Nephron progenitor cell (in vitro differentiated cells): ENCODE measurements around the gene ERICH2.

Source experiments
- DNase-seq: peaks from one replicate; pipeline ENCODE4 v3.0.0; 2021
- H3K27ac Mint-ChIP-seq: 2 replicates; pipeline ENCODE4 v1.8.0; 2021; ENCODE audit warnings: mild to moderate bottlenecking, moderate library complexity, mixed read lengths
- H3K27me3 Mint-ChIP-seq: 2 replicates; pipeline ENCODE4 v1.8.0; 2021; ENCODE audit warnings: mild to moderate bottlenecking, low read depth, mixed read lengths; ENCODE audit not compliant: poor library complexity
- H3K36me3 Mint-ChIP-seq: 2 replicates; pipeline ENCODE4 v1.8.0; 2021; ENCODE audit warnings: low read depth, mixed read lengths
- H3K4me1 Mint-ChIP-seq: 2 replicates; pipeline ENCODE4 v1.8.0; 2021; ENCODE audit warnings: mixed read lengths
- H3K4me3 Mint-ChIP-seq: 2 replicates; pipeline ENCODE4 v1.8.0; 2021; ENCODE audit warnings: mild to moderate bottlenecking, moderate library complexity, mixed read lengths
- H3K9me3 Mint-ChIP-seq: 2 replicates; pipeline ENCODE4 v1.8.0; 2021; ENCODE audit warnings: mild to moderate bottlenecking, moderate library complexity, mixed read lengths
- TF ChIP-seq, protein P1 (sequence below): fragments of 200-600 bp; sonication (generic); IDR thresholded peaks from 2 replicates; pipeline ENCODE4 v1.5.0; 2021; ENCODE audit warnings: antibody characterized with exemption

Gene ERICH2

DNA sequence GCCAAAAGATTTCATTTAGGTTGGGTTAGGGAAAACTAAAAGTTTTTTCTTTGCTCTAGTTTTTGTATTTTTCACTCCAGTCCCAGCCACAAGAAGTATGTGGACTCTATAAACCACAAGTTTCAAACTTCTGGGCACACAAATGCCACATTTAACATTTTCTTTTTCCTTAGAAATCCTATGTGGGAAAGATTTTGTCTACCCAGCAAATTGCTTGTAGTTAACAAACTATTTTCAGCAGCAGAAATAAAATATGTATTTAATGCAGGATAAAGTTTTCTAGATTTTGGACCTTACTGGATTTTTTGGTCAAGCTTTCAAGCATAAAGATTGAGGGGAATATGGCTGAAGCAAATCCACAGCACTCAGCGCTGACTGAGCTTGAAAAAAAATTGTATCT, 9.1 kb downstream of the ERICH2 start:
- no peaks in the 10 kb centered on the region for H3K36me3 Mint-ChIP-seq
- no peak overlapping the region for H3K4me3 Mint-ChIP-seq
- no peaks in the 10 kb centered on the region for H3K4me1 Mint-ChIP-seq
- no peak for DNase-seq
- H3K27me3 Mint-ChIP-seq, result no peaks in the 10 kb centered on the region
- H3K27ac Mint-ChIP-seq, result no peak overlapping the region
- no peaks in the 10 kb centered on the region for H3K9me3 Mint-ChIP-seq
- TF ChIP-seq, protein P1, sequence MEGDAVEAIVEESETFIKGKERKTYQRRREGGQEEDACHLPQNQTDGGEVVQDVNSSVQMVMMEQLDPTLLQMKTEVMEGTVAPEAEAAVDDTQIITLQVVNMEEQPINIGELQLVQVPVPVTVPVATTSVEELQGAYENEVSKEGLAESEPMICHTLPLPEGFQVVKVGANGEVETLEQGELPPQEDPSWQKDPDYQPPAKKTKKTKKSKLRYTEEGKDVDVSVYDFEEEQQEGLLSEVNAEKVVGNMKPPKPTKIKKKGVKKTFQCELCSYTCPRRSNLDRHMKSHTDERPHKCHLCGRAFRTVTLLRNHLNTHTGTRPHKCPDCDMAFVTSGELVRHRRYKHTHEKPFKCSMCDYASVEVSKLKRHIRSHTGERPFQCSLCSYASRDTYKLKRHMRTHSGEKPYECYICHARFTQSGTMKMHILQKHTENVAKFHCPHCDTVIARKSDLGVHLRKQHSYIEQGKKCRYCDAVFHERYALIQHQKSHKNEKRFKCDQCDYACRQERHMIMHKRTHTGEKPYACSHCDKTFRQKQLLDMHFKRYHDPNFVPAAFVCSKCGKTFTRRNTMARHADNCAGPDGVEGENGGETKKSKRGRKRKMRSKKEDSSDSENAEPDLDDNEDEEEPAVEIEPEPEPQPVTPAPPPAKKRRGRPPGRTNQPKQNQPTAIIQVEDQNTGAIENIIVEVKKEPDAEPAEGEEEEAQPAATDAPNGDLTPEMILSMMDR, result no peak

DNA sequence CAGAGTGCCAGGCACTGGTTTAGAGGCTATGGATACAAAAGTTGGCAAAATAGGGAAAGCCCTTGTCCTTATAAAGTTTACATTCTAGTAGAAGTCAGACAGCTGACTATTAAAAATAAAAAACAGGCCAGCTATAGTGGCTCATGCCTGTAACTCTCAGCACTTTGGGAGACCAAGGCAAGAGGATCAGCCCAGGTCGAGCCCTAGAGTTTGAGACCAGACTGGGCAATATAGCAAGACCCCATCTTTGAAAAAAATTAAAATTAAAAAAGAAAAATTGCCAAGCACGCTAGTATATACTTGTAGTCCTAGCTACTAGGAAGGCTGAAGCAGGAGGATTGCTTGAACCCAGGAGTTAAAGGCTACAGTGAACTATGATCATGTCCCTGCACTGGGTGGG, 12.5 kb downstream of the ERICH2 start:
- H3K27ac Mint-ChIP-seq, result no peak overlapping the region
- no peaks in the 10 kb centered on the region for H3K27me3 Mint-ChIP-seq
- H3K36me3 Mint-ChIP-seq, result peaks cover 3% of the 10 kb centered on the region
- no peaks in the 10 kb centered on the region for H3K4me1 Mint-ChIP-seq
- DNase-seq, result no peak
- no peak overlapping the region for H3K4me3 Mint-ChIP-seq
- H3K9me3 Mint-ChIP-seq, result no peaks in the 10 kb centered on the region
- TF ChIP-seq, protein P1, result no peak

- no peaks in the 10 kb centered on the region for H3K27me3 Mint-ChIP-seq
- H3K27ac Mint-ChIP-seq, result no peak overlapping the region
- no peak for DNase-seq
- H3K4me3 Mint-ChIP-seq, result no peak overlapping the region
- no peaks in the 10 kb centered on the region for H3K4me1 Mint-ChIP-seq
- TF ChIP-seq, protein P1, result no peak
- no peaks in the 10 kb centered on the region for H3K9me3 Mint-ChIP-seq
- H3K36me3 Mint-ChIP-seq, result peaks cover 5% of the 10 kb centered on the region
Observed at GRCh38 chr2:170783549-170783948, 13.4 kb downstream of the ERICH2 start.

DNA sequence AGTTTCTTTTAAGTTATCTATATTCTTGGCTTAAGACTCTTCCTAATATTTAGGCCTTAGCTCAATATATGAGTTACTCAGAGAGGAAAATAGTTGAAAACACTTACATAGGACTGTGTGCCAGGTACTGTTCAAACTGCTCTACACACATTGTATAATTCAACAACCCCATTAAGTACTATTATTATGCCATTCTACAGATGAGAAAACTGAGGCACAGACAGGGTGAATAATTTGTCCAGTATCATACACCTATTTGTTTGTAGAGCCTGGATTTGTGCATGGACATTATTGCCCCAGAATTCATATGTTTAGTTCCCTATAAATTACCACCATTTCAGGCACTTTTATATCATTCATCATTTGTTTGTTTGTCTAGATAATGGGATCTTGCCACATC, 28.8 kb downstream of the ERICH2 start:
- TF ChIP-seq, protein P1, result no peak
- no peak for DNase-seq
- H3K36me3 Mint-ChIP-seq, result peaks cover 15% of the 10 kb centered on the region
- H3K4me3 Mint-ChIP-seq, result no peak overlapping the region
- peaks cover 6% of the 10 kb centered on the region for H3K9me3 Mint-ChIP-seq
- no peaks in the 10 kb centered on the region for H3K27me3 Mint-ChIP-seq
- peaks cover 11% of the 10 kb centered on the region for H3K4me1 Mint-ChIP-seq
- H3K27ac Mint-ChIP-seq, result no peak overlapping the region

DNA sequence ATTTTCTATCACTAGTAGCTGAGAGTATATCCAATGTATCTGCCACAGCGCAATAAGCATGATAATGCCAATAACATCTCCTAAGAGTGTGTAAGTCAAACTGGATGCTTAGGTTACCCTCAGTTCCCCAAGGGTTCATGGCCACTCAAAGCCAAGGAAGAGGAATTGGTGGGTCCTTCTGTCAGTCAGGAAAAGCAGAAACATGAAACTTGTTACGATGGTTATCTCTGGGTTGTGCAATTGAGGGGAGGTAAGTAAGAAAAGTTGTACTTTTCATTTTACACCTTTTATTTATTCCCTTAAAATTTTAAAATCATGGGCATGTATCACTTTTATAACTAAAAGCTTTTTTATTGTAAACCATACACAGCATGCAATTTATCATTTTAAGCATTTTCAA, 36.4 kb downstream of the ERICH2 start:
- TF ChIP-seq, protein P1, result no peak
- Mint-ChIP-seq H3K4me3 (no peak overlapping the region), H3K27ac (no peak overlapping the region), H3K9me3 (no peaks in the 10 kb centered on the region), H3K4me1 (peaks cover 13% of the 10 kb centered on the region), H3K36me3 (no peaks in the 10 kb centered on the region), H3K27me3 (no peaks in the 10 kb centered on the region)
- no peak for DNase-seq

- peak overlapping the region; percentile 77 for H3K27ac Mint-ChIP-seq
- TF ChIP-seq, protein P1, result peak; percentile 71
- H3K36me3 Mint-ChIP-seq, result no peaks in the 10 kb centered on the region
- peak overlapping the region; percentile 88 for H3K4me3 Mint-ChIP-seq
- peaks cover 53% of the 10 kb centered on the region for H3K4me1 Mint-ChIP-seq
- H3K9me3 Mint-ChIP-seq, result no peaks in the 10 kb centered on the region
- peaks cover 18% of the 10 kb centered on the region for H3K27me3 Mint-ChIP-seq
- peak; percentile 61 for DNase-seq
Observed at GRCh38 chr2:170812710-170813600, 42.8 kb downstream of the ERICH2 start.
